Choroid plexus epithelial cell (primary cell): Measurements from ENCODE around the gene FOXP1.

Experiments used
- DNase-seq: peaks from one replicate; pipeline ENCODE4 v3.0.0-alpha.2; 2010; ENCODE audit warnings: low read depth
- H3K4me3 ChIP-seq: 2 replicates; pipeline ENCODE4 v1.5.1; 2011; ENCODE audit warnings: low read depth, mild to moderate bottlenecking, control low read depth, low read length, moderate library complexity
- CTCF ChIP-seq: conservative IDR thresholded peaks from 2 replicates; pipeline ENCODE4 v1.5.1; 2011; ENCODE audit warnings: low read depth, mild to moderate bottlenecking, control low read depth, inconsistent platforms, low read length, moderate library complexity

FOXP1 gene

GRCh38 chr3:71281280-71281679, 302.2 kb downstream of the FOXP1 start:
- no peak overlapping the region for H3K4me3 ChIP-seq
- no peak for DNase-seq
- TF ChIP-seq CTCF, result no peak

DNA sequence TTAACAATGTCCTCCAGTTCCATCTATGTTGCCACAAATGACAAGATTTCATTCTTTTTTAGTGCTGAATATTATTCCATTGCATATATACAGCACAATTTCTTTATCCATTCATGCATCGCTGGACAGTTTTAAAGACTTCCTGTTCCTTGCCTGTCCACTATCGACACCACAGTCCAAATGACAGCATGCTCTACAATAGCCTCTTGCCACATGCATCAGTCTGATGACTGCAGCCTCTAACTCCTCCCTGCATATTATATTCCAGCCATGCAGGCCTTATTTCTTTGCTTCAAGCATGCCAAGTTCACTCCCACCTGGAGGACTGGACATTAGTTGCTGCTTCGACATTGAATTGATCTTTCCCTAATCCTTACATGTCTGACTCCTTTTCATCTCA, 306.2 kb downstream of the FOXP1 start:
- DNase-seq, result no peak
- TF ChIP-seq CTCF, result no peak
- H3K4me3 ChIP-seq, result no peak overlapping the region

DNA sequence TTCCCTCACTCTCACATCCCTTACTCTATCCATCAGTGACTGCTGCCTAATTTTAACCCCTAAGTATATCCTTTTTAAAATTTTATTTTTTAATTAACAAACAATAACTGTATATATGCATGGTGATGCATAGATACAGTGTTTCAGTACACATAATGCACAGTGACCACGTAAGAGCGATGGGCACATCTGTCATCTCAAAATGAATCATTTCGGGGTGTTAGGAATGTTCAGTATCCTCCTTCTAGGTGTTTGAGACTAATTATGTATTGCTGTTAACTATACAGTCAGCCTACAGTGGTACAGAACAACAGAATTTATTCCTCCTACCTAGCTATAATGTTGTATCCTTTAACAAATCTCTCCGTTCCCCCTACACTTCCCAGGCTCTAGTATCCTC, 307.0 kb downstream of the FOXP1 start:
- DNase-seq, result no peak
- no peak for TF ChIP-seq CTCF
- H3K4me3 ChIP-seq, result no peak overlapping the region

- no peak for TF ChIP-seq CTCF
- no peak for DNase-seq
- no peak overlapping the region for H3K4me3 ChIP-seq
Measured at GRCh38 chr3:71273453-71273852, 310.1 kb downstream of the FOXP1 start.

- no peak for TF ChIP-seq CTCF
- DNase-seq, result peak; percentile 23
- no peak overlapping the region for H3K4me3 ChIP-seq
Measured at GRCh38 chr3:71271596-71271995, 311.9 kb downstream of the FOXP1 start.

- no peak for DNase-seq
- no peak for TF ChIP-seq CTCF
- H3K4me3 ChIP-seq, result no peak overlapping the region
Measured at GRCh38 chr3:71269906-71270305, 313.6 kb downstream of the FOXP1 start.

- DNase-seq, result no peak
- TF ChIP-seq CTCF, result no peak
- H3K4me3 ChIP-seq, result no peak overlapping the region
Measured at GRCh38 chr3:71268462-71268999, 315.0 kb downstream of the FOXP1 start.
